GM23338 (cell line): ENCODE measurements around the gene EXOC3L4. TPM values are rescaled to one million over a fixed set of nuclear protein-coding genes. Genes with fewer than 3 reads are reported as not detected.

Source experiments
- ATAC-seq: fragments of 200-7000 bp; cut with Tn5 transposase; 3 replicates; pipeline ENCODE4 v1.9.1; 2020
- DNase-seq: peaks from one replicate; pipeline ENCODE4 v3.0.0-alpha.2; 2015; ENCODE audit warnings: low spot score
- H2AFZ ChIP-seq: fragments of 200-600 bp; sonication (generic); 2 replicates; pipeline ENCODE4 v1.8.0; 2016; ENCODE audit warnings: antibody characterized with exemption, mild to moderate bottlenecking, moderate library complexity
- H3F3A ChIP-seq: fragments of 200-600 bp; sonication (generic); replicated peaks from 2 replicates; pipeline ENCODE4 v1.8.0; 2017; ENCODE audit warnings: antibody characterized with exemption, mixed run types, low read depth
- H3K27ac ChIP-seq: fragments of 200-600 bp; sonication (generic); 2 replicates; pipeline ENCODE4 v1.6.1; 2016; ENCODE audit warnings: low read depth
- H3K27me3 ChIP-seq: fragments of 200-600 bp; sonication (generic); 2 replicates; pipeline ENCODE4 v1.8.0; 2016; ENCODE audit warnings: mild to moderate bottlenecking, mixed run types, moderate library complexity; ENCODE audit not compliant: insufficient read depth
- H3K36me3 ChIP-seq: fragments of 200-600 bp; sonication (generic); 2 replicates; pipeline ENCODE4 v1.8.0; 2016; ENCODE audit warnings: mild to moderate bottlenecking; ENCODE audit not compliant: insufficient read depth
- H3K4me1 ChIP-seq: fragments of 200-600 bp; sonication (generic); 2 replicates; pipeline ENCODE4 v1.8.0; 2016; ENCODE audit warnings: mild to moderate bottlenecking, moderate library complexity; ENCODE audit not compliant: insufficient read depth
- H3K4me2 ChIP-seq: fragments of 200-600 bp; sonication (generic); 2 replicates; pipeline ENCODE4 v1.7.1; 2017; ENCODE audit warnings: mixed run types
- H3K4me3 ChIP-seq: fragments of 200-600 bp; sonication (generic); 2 replicates; pipeline ENCODE4 v1.6.1; 2016; ENCODE audit warnings: mixed run types
- H3K79me2 ChIP-seq: fragments of 200-600 bp; sonication (generic); replicated peaks from 2 replicates; pipeline ENCODE4 v1.8.0; 2017; ENCODE audit warnings: mild to moderate bottlenecking; ENCODE audit not compliant: insufficient read depth
- H3K9me2 ChIP-seq: fragments of 200-600 bp; sonication (generic); 2 replicates; pipeline ENCODE4 v1.8.0; 2017; ENCODE audit not compliant: insufficient read depth
- H4K20me1 ChIP-seq: fragments of 200-600 bp; sonication (generic); replicated peaks from 2 replicates; pipeline ENCODE4 v1.8.0; 2017; ENCODE audit warnings: mild to moderate bottlenecking; ENCODE audit not compliant: insufficient read depth
- H3K27ac Mint-ChIP-seq: 2 replicates; pipeline ENCODE4 v1.8.0; 2020; ENCODE audit warnings: inconsistent platforms, mild to moderate bottlenecking, moderate library complexity, mixed read lengths
- H3K27me3 Mint-ChIP-seq: 3 replicates; pipeline ENCODE4 v1.8.0; 2022; ENCODE audit warnings: low read depth, mild to moderate bottlenecking, moderate library complexity, mixed read lengths, inconsistent platforms; ENCODE audit not compliant: insufficient read depth, poor library complexity
- H3K36me3 Mint-ChIP-seq: 3 replicates; pipeline ENCODE4 v1.8.0; 2021; ENCODE audit warnings: low read depth, mild to moderate bottlenecking, inconsistent platforms, moderate library complexity, mixed read lengths
- H3K4me1 Mint-ChIP-seq: 3 replicates; pipeline ENCODE4 v1.8.0; 2020; ENCODE audit warnings: mild to moderate bottlenecking, inconsistent platforms, mixed read lengths
- H3K4me3 Mint-ChIP-seq: 3 replicates; pipeline ENCODE4 v1.8.0; 2021; ENCODE audit warnings: moderate library complexity, mild to moderate bottlenecking, inconsistent platforms, mixed read lengths
- H3K9me3 Mint-ChIP-seq: 3 replicates; pipeline ENCODE4 v1.8.0; 2020; ENCODE audit warnings: moderate library complexity, mild to moderate bottlenecking, inconsistent platforms, mixed read lengths
- JUNB ChIP-seq: IDR thresholded peaks from one replicate; pipeline ENCODE4 v1.6.1; 2016; ENCODE audit warnings: antibody characterized with exemption; ENCODE audit not compliant: unreplicated experiment
- ZNF114 ChIP-seq: fragments of 250-450 bp; sonication (Bioruptor Pico); IDR thresholded peaks from 2 replicates; pipeline ENCODE4 v1.5.0; 2020; ENCODE audit warnings: mild to moderate bottlenecking, moderate library complexity
- polyA plus RNA-seq: library from polyadenylated mRNA; unstranded; fragments of >200 nt; fragmentation: Nextera tagmentation; extraction: Ambion mirVana; gene quantifications from 2 replicates; pipeline ENCODE4 v1.2.1, GENCODE V29; 2016
- total RNA-seq: library from RNA; depleted of rRNA; stranded (reverse); fragments of >200 nt; shearing (Covaris generic); gene quantifications from 2 replicates; pipeline ENCODE4 v1.2.3, GENCODE V29; 2014
- TF ChIP-seq, protein P1 (sequence below): IDR thresholded peaks from one replicate; pipeline ENCODE4 v1.6.1; 2018; ENCODE audit warnings: antibody characterized with exemption; ENCODE audit not compliant: unreplicated experiment
- TF ChIP-seq, protein P2 (sequence below), 2 experiments: fragments of 200-600 bp in 1 of 2; sonication (generic) in 1 of 2; conservative IDR thresholded peaks; 2 replicates each; pipeline versions ENCODE4 v1.5.1 to v1.6.1; 2016 to 2017; ENCODE audit warnings: antibody characterized with exemption in 2 of 2, low read depth in 2 of 2, mild to moderate bottlenecking in 2 of 2, moderate library complexity in 1 of 2
- TF ChIP-seq, protein P3 (sequence below): fragments of 250-450 bp; sonication (Bioruptor Pico); IDR thresholded peaks from 2 replicates; pipeline ENCODE4 v1.5.0; 2020; ENCODE audit warnings: mild to moderate bottlenecking, moderate library complexity

EXOC3L4 gene
- total and polyA plus RNA-seq, 2 experiments from 2014 or later = not detected

DNA sequence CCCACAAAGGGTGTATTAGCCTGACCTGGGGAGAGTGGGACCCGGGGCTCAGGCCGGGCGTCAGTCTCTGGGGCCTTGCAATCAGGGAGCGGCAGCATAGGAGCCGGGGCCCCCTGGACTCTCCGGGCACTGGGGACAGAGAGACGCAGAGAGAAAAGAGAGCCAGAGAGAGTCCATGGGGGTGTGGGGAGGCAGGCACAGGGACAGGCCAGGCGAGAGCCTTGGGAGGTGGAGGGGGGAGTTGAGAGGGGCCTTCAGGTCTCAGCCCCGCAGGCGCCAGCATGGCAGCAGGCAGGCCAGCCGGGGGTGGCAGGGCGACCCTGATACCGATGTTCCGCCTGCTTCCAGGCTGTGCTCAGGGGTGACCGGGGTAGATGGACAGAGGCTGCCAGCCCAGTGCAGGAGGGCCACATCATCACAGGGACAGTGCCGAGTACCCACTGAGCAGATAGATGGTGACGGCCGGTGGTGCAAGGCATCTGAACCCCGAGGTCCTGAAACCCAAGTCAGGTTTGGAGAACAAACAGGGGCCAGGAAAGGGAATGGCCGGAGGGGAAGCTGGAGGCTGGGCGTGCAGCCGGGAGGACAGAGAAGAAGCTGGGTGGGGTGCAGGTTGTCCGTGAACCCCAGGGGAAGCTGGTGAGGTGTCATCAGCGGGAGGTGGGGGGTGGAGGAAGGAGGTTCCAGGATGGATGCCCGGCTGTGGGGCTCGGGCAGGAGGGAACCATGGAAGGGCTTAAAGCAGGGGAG, 2.9 kb downstream of the EXOC3L4 start (continued):
- TF ChIP-seq, protein P1, sequence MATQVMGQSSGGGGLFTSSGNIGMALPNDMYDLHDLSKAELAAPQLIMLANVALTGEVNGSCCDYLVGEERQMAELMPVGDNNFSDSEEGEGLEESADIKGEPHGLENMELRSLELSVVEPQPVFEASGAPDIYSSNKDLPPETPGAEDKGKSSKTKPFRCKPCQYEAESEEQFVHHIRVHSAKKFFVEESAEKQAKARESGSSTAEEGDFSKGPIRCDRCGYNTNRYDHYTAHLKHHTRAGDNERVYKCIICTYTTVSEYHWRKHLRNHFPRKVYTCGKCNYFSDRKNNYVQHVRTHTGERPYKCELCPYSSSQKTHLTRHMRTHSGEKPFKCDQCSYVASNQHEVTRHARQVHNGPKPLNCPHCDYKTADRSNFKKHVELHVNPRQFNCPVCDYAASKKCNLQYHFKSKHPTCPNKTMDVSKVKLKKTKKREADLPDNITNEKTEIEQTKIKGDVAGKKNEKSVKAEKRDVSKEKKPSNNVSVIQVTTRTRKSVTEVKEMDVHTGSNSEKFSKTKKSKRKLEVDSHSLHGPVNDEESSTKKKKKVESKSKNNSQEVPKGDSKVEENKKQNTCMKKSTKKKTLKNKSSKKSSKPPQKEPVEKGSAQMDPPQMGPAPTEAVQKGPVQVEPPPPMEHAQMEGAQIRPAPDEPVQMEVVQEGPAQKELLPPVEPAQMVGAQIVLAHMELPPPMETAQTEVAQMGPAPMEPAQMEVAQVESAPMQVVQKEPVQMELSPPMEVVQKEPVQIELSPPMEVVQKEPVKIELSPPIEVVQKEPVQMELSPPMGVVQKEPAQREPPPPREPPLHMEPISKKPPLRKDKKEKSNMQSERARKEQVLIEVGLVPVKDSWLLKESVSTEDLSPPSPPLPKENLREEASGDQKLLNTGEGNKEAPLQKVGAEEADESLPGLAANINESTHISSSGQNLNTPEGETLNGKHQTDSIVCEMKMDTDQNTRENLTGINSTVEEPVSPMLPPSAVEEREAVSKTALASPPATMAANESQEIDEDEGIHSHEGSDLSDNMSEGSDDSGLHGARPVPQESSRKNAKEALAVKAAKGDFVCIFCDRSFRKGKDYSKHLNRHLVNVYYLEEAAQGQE = no peak
- no peak for TF ChIP-seq ZNF114 (CRISPR knock-in tag)

GRCh38 chr14:103097994-103098957, 3.8 kb downstream of the EXOC3L4 start:
- H3K27ac Mint-ChIP-seq = no peak overlapping the region
- TF ChIP-seq, protein P2, sequence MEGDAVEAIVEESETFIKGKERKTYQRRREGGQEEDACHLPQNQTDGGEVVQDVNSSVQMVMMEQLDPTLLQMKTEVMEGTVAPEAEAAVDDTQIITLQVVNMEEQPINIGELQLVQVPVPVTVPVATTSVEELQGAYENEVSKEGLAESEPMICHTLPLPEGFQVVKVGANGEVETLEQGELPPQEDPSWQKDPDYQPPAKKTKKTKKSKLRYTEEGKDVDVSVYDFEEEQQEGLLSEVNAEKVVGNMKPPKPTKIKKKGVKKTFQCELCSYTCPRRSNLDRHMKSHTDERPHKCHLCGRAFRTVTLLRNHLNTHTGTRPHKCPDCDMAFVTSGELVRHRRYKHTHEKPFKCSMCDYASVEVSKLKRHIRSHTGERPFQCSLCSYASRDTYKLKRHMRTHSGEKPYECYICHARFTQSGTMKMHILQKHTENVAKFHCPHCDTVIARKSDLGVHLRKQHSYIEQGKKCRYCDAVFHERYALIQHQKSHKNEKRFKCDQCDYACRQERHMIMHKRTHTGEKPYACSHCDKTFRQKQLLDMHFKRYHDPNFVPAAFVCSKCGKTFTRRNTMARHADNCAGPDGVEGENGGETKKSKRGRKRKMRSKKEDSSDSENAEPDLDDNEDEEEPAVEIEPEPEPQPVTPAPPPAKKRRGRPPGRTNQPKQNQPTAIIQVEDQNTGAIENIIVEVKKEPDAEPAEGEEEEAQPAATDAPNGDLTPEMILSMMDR (conservative IDR thresholded peaks at IDR 0.05; ENCODE audit: low read depth in 2 of 2) = no peak
- no peak for TF ChIP-seq ZNF114 (CRISPR knock-in tag)
- TF ChIP-seq, protein P1 = no peak
- TF ChIP-seq, protein P3, sequence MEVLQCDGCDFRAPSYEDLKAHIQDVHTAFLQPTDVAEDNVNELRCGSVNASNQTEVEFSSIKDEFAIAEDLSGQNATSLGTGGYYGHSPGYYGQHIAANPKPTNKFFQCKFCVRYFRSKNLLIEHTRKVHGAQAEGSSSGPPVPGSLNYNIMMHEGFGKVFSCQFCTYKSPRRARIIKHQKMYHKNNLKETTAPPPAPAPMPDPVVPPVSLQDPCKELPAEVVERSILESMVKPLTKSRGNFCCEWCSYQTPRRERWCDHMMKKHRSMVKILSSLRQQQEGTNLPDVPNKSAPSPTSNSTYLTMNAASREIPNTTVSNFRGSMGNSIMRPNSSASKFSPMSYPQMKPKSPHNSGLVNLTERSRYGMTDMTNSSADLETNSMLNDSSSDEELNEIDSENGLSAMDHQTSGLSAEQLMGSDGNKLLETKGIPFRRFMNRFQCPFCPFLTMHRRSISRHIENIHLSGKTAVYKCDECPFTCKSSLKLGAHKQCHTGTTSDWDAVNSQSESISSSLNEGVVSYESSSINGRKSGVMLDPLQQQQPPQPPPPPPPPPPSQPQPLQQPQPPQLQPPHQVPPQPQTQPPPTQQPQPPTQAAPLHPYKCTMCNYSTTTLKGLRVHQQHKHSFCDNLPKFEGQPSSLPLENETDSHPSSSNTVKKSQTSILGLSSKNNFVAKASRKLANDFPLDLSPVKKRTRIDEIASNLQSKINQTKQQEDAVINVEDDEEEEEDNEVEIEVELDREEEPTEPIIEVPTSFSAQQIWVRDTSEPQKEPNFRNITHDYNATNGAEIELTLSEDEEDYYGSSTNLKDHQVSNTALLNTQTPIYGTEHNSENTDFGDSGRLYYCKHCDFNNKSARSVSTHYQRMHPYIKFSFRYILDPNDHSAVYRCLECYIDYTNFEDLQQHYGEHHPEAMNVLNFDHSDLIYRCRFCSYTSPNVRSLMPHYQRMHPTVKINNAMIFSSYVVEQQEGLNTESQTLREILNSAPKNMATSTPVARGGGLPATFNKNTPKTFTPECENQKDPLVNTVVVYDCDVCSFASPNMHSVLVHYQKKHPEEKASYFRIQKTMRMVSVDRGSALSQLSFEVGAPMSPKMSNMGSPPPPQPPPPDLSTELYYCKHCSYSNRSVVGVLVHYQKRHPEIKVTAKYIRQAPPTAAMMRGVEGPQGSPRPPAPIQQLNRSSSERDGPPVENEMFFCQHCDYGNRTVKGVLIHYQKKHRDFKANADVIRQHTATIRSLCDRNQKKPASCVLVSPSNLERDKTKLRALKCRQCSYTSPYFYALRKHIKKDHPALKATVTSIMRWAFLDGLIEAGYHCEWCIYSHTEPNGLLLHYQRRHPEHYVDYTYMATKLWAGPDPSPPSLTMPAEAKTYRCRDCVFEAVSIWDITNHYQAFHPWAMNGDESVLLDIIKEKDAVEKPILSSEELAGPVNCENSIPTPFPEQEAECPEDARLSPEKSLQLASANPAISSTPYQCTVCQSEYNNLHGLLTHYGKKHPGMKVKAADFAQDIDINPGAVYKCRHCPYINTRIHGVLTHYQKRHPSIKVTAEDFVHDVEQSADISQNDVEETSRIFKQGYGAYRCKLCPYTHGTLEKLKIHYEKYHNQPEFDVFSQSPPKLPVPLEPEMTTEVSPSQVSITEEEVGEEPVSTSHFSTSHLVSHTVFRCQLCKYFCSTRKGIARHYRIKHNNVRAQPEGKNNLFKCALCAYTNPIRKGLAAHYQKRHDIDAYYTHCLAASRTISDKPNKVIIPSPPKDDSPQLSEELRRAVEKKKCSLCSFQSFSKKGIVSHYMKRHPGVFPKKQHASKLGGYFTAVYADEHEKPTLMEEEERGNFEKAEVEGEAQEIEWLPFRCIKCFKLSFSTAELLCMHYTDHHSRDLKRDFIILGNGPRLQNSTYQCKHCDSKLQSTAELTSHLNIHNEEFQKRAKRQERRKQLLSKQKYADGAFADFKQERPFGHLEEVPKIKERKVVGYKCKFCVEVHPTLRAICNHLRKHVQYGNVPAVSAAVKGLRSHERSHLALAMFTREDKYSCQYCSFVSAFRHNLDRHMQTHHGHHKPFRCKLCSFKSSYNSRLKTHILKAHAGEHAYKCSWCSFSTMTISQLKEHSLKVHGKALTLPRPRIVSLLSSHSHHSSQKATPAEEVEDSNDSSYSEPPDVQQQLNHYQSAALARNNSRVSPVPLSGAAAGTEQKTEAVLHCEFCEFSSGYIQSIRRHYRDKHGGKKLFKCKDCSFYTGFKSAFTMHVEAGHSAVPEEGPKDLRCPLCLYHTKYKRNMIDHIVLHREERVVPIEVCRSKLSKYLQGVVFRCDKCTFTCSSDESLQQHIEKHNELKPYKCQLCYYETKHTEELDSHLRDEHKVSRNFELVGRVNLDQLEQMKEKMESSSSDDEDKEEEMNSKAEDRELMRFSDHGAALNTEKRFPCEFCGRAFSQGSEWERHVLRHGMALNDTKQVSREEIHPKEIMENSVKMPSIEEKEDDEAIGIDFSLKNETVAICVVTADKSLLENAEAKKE (CRISPR knock-in tag) = no peak
- TF ChIP-seq JUNB = no peak

More at GRCh38 chr14:103097994-103098957, 3.8 kb downstream of the EXOC3L4 start:
- Histone ChIP-seq H3K4me3 (no peak overlapping the region), H3K27ac (no peak overlapping the region), H2AFZ (no peak overlapping the region), H3F3A (0 out of 2 replicates have a peak, but pooled peaks cover 5% of the 10 kb centered on the region), H3K27me3 (peaks cover 25% of the 10 kb centered on the region), H3K4me2 (no peak overlapping the region), H3K36me3 (no peaks in the 10 kb centered on the region), H4K20me1 (0 out of 2 replicates have a peak, but pooled peaks cover 3% of the 10 kb centered on the region), H3K79me2 (no peaks in the 10 kb centered on the region), H3K4me1 (peaks cover 9% of the 10 kb centered on the region), H3K9me2 (no peaks in the 10 kb centered on the region)
- no peak for ATAC-seq
- H3K27me3 Mint-ChIP-seq = peaks cover 40% of the 10 kb centered on the region
- peaks cover 12% of the 10 kb centered on the region for H3K4me1 Mint-ChIP-seq
- H3K9me3 Mint-ChIP-seq = no peaks in the 10 kb centered on the region
- no peaks in the 10 kb centered on the region for H3K36me3 Mint-ChIP-seq
- no peak overlapping the region for H3K4me3 Mint-ChIP-seq
- no peak for DNase-seq
